GM21576 (cell line): Measurements from ENCODE around the gene IFIT5.
"Not testable (repeated sequence)": the region's sequence is repeated elsewhere in the genome, so short reads cannot be mapped to it uniquely, and the experiment has no call there.

Source experiments
- ATAC-seq: cut with Tn5 transposase; IDR thresholded peaks from one replicate; pipeline ENCODE4 v1.9.1; 2021; ENCODE audit warnings: mild to moderate bottlenecking, moderate library complexity; ENCODE audit not compliant: unreplicated experiment

IFIT5 gene

GRCh38 chr10:89414146-89414878 lies at the start of gene IFIT5:
TSS of gene IFIT5 (plus strand) at chr10:89414568. CDS start at chr10:89414799, 231 bp downstream.
- ATAC-seq: peak; percentile 76

- ATAC-seq: peak; percentile 71
Measured at GRCh38 chr10:89367529-89367928, 46.8 kb upstream of the IFIT5 start.

GRCh38 chr10:89368129-89368528 lies 46.2 kb upstream of the IFIT5 start:
- no peak for ATAC-seq

GRCh38 chr10:89369156-89370105 lies 44.9 kb upstream of the IFIT5 start:
- no peak for ATAC-seq

GRCh38 chr10:89371079-89371478 lies 43.3 kb upstream of the IFIT5 start:
- no peak for ATAC-seq

- ATAC-seq: no peak
Measured at GRCh38 chr10:89371987-89372386, 42.4 kb upstream of the IFIT5 start.

- ATAC-seq: no peak
Measured at GRCh38 chr10:89373916-89374711, 40.3 kb upstream of the IFIT5 start.

GRCh38 chr10:89374713-89375141 lies 39.6 kb upstream of the IFIT5 start:
- ATAC-seq: no peak

GRCh38 chr10:89377705-89378637 lies 36.4 kb upstream of the IFIT5 start, which contains the start of gene IFIT1B:
TSS of gene IFIT1B (plus strand) at chr10:89378056. CDS start at chr10:89378136, 80 bp downstream.
- no peak for ATAC-seq

GRCh38 chr10:89379103-89379502 lies 35.3 kb upstream of the IFIT5 start:
- no peak for ATAC-seq

- ATAC-seq: no peak
Measured at GRCh38 chr10:89382757-89383156, 31.6 kb upstream of the IFIT5 start.

GRCh38 chr10:89384474-89385340 lies 29.7 kb upstream of the IFIT5 start:
- no peak for ATAC-seq

GRCh38 chr10:89388806-89389205 lies 25.6 kb upstream of the IFIT5 start:
- no peak for ATAC-seq

GRCh38 chr10:89389254-89389653 lies 25.1 kb upstream of the IFIT5 start:
- ATAC-seq: no peak

GRCh38 chr10:89390476-89391225 lies 23.7 kb upstream of the IFIT5 start:
- no peak for ATAC-seq

- ATAC-seq: not testable (repeated sequence)
Measured at GRCh38 chr10:89391226-89391576, 23.2 kb upstream of the IFIT5 start.

- ATAC-seq: peak; percentile 71
Measured at GRCh38 chr10:89391907-89392756, 22.2 kb upstream of the IFIT5 start, which contains the start of gene IFIT1. TSS of gene IFIT1 (plus strand) at chr10:89392623. CDS start at chr10:89392713, 90 bp downstream.
